Fibroblast of skin of right quadriceps (primary cell): Measurements from ENCODE around the gene ARHGEF10L.

Experiments used
- DNase-seq: peaks from one replicate; pipeline ENCODE4 v3.0.0-alpha.2; 2013

ARHGEF10L gene

DNA sequence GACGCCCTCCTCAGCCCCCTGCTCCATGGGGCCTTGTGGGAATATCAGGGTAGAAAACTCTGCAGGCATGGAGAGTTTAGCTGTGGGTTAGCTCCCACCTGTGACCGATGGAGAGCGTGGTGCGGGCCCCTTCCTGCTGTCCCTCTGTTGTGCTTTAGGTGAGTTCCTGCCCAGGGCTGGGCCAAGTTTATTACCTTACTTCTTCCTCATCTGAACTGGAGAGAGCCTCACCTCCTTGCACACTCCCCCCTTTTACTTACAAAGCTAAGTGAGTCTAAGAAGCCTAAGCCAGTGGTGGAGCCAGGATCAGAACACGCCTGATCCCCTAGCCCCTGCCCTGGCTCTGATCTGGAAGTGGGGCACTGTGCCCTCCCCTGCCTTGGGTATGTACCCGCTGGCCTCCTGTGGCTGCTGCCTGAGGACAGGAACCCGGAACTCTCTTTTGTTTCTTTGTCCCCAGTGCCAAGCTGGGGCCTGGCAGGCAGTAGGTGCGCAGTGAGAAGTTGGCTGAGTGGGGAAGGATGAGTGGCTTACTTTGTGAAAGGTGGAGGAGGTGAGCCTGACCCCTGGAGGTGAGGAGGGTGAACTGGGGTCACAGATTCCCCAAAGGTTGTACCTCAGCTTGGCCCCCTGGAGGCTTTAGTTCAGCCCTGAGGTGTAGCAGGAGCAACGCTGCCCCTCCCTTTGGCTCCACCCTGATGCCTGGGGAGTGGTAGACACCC lies 32.9 kb downstream of the ARHGEF10L start:
- no peak for DNase-seq

DNA sequence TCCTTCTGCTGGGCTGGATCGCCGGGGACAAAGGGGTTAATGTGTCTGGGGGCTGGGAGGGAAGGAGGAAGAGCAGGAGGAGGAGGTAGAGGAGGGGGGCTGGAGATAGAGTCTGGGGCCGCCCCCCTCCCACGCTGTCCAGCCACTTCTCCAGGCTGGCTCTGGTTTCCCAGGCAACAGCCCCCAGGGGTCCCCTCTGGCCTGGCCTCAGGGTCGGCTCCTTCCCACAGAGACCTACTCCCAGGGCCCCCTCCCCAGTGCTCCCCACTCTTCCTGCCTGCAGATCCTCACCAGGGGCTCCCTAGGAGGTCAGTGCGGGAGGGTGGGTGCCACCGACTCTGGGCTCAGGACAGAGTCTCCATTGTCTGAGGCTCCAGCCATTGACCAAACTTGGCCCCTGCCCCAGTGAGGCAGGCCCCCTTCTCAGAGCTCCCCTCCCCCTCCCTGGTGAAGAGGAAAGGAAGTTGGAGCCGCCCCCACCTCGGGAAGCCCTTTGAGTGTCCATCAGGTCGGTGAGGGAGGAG lies 34.1 kb downstream of the ARHGEF10L start:
- no peak for DNase-seq

DNA sequence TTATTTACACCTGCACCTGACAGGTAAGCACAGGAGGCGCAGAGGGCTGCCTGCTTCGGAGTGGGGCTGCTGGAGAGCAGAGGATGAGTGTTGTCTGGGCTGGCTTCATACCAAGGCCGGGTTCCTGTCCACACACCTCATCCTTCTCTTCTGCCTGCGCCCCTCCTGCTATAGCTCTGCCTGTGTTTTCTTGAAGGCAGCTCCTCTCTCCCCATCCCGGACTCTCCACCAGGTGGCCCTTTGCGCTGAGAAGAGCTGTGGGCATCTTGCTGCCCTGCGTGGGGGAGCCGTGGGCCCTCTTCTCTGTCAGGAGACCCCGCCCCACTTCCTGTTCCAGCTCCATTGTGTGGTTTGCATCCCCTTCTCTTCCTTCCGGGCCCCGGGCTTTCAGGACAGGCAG lies 35.0 kb downstream of the ARHGEF10L start:
- no peak for DNase-seq

DNA sequence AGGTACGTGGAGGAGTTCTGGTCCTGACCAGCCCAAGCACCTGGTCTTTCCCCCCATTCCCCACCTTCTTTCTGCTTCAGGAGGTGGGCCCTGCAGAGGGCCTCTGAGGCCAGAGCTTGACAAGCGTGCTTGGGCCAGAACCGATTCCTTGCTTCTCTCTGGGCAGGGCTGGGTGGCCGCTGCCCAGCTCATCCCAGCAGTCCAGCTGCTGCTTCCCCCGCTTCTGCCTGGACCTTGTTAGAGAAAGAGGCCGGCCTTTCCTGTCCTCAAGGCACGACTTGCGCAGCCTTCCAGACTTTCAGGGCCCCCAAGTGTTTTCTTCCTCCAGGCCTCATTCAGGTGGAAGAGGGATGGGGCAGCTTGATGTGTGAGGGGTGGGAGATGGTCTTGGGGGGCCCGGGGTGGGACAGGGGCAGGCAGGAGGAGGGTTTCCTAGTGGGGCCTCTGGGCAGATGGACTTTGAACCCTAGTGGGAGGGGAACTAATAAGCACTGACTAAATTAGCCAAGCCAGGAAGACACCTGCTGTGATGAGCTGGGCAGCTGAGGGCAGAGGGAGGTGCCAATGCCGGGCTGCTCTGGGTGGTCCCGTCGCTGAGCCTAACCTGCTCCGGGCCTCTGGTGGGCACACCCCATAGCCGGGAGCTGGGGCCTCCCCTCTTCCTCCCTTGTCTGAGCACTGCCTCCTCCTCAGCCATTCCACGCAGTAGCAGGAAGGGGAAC lies 36.5 kb downstream of the ARHGEF10L start:
- DNase-seq: no peak

DNA sequence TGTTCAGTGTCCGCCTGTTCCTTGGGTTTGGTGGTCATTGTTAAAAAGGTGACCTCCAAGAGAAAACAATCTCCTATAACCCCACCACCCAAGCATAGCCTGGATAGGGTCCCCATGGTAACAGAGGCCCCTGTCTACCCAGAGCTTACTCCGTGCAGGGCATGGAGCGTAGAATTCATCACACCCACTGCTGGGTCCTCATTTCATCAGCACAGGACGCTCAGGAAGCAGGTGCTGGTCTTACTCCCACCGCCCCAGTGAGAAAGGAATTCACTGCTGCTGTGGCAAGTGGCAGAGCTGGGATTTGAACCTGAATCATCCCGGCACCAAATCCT lies 37.0 kb downstream of the ARHGEF10L start:
- DNase-seq: no peak

DNA sequence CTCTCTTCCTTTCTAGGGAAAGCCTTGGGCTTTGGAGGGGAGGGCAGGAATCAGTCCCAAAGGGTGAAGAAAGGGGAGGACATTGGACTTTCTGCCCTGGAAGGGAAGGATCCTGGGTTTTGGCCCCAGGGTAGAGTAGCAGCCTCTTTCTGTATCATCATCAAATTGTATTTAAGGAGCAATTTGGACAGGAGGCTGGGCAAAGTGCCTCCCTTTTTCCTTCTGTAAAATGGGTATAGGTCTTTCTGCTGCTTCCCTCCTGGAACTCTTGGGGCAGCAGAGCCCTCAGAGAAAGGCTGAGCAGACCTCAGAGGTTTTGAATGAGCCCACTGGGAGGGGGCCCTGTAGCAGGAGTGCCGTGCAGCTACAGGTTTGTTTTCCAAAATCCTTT lies 38.4 kb downstream of the ARHGEF10L start:
- no peak for DNase-seq

DNA sequence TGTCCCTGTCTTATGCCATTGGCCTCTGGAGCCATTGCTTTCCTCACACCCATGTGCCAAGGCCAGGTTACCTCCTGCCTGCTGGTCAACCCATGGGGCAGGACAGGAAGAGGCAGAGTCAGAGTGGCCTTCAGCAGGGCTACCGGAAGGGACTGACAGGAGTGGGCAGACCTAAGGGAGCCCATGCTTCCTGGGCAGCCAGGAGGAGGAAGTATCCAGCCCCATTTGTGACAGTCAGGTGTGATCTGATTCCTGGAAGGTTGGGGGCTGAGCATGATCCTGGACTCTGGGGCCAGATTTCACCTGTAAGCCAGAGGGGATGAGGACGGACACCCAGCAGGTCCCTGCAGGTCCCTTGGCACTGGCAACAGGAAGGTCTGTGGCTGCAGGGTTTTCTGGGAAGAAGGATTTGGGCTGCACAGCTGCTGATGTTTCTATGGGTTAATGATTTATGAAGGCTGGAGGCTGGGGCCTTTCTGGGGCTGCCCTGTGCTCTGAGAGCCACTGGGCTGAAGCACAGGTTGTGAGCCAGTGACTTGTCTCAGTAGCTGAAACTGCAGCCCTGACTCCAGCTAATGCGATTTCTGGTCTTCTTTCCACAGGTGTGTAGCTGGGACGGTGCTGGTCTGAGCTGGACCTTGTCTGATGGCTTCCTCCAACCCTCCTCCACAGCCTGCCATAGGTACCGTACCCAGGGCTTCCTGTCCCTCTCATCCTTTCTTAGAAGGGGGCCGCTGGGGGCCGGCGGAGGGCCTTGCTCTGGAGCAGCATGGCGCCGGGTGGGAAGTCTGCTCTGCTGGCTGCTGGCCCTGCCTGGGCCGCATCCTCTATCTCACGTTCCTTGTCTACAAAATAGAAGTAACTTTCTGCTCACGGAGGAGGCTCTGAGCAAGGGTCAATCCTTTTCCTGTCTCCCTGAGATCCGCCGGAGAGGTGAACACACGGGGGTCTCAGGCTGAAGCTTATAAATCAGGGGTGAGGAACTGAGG lies 40.7 kb downstream of the ARHGEF10L start:
- no peak for DNase-seq

DNA sequence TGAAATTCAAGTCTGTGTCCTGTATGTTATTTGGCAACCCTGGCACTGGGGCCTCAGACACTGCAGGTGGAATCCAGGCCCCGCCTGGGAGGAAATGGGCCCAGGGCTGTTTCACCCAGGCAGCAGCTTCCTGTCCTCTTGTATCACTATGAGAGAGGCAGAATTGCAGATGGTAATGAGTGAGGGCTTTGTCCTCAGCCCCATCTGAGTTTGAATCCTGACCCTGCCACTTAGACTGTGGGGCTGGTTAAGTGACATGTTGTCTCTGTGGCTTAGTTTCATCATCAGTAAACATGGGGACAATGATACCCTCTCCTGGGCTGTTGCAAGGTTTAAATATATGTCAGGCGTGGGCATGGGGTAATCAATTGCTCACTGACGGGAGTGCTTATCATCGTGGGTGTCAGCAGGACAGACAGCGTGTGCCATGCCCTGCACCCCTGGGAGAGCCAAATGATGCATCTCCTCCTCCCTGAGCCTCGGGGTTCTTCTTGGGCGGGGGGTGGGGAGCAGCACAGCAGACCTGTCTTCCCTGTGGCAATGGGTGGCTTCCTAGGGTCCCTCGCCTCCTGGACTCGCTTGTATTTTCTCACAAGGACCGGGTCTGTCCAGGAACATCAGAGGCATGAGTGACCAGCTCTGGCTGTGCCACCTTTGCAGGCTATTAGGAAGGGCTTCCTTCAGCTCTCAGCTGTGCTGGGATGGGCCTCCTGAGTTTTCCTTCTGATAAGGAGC lies 42.1 kb downstream of the ARHGEF10L start:
- no peak for DNase-seq

DNA sequence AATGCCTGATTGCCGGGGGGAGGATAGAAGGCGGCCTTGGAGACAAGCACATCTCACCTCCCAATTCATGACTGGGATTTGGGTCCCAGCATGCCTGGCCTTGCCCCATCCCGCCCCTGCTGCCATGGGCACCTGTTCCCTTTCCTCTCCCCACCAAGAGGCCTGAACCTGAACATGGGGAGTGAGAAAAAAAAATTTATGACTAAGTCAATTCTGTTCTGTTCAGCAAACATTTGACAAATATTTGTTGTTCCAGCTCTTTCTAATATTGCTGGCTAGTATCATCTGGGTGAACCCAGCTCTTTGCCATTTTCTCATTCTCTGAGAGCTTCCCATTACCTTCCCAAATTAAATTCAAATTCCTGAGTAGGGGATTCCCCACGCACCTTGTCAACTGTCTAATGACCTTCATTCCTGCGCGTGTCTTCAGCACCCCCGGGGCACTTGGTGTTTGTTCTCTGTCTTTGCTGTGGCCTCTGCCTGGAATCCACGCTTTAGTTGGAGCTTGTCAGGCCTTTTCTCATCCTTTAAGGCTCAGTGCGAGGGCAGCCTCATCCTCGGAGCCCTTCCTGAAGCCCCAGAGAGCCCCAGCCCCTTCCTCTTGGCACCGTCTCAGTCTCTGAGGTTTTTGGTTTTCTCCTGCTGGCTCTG lies 42.8 kb downstream of the ARHGEF10L start:
- DNase-seq: no peak

DNA sequence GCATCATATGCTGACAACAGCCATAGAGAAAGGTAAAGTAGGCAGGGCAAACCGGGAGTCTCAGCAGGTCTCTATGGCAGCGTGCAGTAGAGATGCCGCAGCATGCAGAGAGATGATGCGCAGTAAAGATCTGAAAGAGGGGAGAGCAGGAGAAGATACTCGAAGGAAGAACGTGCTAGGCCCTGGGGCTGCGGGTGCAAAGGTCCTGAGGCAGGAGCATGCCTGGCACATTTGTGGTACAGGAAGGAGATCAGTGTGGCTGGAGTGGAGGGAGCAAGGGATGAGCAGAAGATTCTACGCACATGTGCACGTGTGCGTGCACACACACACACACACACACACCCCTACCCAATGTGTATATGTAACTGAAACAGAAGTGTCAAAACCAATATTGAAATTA lies 45.0 kb downstream of the ARHGEF10L start:
- no peak for DNase-seq

DNA sequence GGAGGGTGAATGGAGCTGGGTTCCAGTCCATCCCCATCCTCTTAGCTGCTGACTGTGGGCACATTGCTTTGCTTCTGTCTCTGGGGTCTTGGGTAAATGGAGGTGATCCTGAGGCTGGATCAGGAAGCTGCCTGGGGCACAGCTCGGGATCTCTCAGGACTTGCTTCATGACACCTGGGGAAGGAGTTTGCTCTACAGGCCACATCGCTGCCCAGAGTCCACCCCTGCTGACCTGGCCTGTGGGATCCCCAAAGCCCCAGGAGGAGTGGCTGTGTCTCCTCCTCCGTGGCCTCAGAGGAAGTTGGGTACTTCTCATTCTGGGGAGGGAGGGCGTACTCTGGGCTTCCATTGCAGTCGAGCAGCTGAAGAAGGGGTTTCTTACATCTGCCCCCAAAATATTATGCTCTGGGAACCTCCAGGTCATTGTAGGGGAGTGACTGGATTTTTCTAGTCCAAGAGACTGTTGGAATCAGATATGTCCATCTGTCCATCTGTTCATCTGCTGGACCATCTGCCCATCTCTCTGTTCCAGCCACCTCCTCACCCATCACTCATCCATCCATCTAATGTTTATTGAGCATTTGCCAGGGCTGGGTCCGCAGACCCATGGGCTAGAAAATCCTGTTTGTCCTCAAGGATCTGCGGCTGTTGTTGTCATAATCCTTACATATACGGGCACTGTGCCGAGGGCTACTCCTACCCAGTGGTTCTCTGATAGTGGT lies 45.9 kb downstream of the ARHGEF10L start:
- DNase-seq: no peak

DNA sequence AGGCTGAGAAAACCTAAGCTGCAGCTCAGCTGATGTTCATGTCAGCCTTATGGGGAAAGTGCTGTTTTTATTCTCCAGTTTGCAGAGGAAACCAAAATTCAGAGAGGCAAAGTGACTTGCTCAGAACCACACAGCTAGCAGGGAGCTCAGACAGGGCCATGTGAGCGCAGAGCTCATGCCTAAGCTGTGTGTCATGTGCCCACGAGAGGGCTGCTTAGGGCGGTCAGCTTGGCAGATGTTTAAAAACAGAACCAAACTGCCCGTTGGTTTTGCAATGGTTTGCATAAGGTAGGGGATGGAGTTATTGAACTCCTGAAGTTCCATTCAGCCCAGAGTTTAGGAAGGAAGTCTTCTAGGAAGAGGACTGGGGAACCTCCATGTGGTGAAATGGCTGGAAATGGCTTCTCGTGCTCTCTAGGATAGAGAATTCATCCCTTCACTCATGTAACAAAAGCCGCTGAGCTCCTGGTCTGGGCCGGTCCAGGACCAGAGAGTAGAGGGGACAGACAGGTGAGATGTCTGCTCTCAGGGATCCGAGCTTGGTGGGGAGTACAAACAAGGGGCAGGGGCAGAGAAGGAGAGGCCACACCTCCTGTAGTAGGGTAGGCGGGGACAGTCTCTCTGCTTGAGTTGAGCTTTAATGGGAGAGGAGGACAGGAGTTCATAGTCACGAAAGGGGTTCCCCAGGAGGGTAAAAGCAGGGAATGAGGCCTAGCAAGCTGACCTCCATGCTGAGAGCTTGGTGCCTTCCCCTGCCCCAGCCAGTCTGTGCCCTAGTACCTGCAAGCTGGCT lies 46.9 kb downstream of the ARHGEF10L start:
- DNase-seq: peak; percentile 58

DNA sequence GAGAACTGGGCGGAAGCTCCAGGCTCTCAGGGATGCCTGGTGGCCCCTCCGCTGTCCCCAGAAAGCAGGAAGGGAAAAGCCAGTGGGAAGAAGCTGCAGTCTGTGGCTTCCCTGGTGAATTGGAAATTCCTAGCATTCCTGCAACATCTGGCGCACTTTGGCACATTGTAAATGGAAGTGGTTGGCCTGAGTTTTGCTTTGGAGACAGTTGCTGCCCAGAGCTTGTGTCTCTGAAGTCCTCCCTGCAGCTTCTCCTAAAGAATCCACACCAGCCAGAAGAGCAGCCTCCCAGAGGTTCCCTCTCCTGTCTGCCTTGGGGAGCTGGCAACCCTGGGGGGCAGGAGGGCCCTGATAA lies 48.2 kb downstream of the ARHGEF10L start:
- peak; percentile 88 for DNase-seq

DNA sequence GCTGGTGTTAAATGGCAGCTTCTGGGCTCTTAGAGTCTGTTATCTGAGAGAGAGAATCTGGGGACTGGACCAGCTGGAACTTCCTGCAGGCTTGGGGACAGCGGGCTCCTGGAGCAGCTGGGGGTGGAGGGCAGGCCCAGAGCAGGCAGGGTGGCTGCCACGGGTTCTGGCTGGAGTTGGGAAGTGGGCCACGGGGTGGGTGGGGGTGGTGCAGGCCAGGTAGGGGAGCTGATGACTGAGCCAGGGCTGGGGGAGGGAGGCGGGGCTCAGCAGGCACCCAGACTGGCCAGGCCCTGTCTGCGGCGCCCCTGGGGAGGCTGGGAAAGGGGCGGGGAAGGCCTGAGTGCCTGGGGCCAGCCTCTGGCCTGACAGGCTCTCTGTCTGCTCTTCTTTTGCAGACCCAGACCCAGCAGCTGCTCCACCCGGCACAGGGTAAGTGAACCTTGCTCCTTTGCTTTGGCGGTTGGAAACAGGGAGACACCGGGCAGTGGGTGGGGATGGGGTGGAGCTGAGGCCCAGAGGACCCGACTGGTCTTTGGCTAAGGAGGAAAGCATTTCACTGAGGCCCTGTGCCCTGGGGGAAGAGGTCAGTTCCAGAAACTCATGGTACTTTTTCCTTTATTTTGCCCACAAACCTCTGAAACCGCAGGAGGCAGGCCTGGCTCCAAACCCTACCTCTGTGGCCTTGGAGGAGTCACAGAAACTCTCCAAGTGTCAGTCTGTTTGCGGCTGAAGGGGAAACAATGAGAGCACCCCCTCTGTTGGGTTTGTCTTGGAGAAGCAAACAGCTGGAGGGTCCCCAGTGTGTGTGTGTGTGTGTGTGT lies 48.8 kb downstream of the ARHGEF10L start:
- peak; percentile 17 for DNase-seq

DNA sequence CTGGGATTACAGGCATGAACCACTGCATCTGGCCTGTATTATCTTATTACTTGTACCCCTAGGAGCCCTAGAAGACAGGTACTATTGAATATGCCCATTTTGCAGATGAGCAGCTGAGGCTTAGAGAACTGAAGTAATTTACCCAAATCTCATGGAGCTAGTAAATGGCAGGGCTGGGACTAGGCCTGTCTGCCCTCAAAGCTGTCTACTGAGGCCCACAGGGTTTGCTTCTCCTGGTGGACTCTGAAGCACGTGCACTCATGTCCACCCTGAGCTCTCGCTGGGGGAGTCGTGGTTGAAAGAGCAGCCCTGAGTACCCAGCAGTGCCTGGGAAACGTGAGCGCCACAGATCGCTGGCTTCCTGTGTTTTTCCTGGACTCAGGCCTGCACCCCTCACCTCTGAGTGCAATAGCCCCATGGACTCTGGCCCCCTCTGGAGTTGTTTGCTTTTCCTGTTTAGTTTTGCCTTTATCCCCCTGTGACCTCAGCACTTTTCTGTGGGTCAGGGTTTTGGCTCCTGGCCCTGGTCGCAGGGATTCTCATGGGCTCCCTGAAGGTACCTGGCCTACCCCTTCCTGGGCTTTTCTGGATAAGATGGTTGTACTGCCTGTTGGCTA lies 52.4 kb downstream of the ARHGEF10L start:
- DNase-seq: no peak

DNA sequence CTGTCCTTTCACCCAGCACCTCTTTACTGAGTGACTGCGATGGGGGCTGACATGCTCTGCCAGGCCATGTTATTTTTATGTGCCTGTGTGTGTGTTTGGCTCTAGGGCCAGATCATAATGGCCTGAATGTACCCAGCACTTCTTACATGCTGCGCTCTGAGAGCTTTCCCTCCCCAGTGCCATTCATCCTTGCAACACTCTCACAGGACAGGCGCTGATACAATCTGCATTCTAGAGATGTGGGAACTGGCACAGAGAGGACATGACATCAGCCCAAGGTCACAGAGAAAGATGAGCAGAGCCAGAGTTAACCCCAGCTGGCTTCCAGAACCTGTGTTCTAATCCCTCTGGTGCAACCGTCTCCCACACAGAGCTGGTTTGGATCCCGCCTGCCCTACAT lies 54.5 kb downstream of the ARHGEF10L start:
- DNase-seq: no peak

DNA sequence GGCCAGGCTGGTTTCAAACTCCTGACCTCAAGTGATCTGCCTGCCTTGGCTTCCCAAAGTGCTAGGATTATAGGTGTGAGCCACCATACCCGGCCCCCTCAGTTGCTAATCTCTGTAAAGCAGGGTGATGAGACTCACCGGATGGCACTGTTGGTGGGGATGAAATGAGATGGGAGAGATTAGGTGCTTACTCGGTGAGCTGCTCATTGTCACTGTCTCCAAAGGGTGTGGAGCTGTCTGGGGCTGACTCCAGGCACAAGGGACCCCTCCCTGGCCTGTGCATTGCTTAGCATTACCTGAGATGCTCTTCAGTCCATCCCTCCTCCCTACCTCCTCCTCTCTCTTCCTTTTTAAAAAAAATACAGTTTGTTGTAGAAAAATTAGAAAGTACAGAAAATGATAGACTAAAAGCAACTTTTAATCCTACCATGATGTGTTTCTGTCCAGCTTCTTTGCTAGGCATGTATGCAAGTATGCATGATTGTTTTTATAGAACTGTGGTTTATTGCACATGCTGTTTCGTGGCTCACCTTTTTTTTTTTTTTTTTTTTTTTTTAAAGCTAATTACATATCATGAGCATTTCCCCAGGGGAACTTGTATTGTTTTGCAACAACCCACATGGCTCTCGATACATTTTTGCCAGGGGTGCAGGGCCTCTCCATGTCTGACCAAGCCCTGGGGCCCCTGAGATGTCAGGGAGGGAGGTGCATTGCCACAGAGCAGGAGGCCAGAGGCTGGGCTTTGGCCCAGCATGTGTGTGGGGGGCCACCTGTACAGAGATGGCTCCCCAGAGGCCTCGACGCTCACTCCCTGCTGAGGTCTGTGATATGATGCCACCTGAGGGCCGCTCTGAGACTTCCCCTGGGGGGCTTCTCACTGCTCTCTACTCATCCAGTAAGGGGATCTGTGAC lies 55.4 kb downstream of the ARHGEF10L start:
- DNase-seq: peak; percentile 40

DNA sequence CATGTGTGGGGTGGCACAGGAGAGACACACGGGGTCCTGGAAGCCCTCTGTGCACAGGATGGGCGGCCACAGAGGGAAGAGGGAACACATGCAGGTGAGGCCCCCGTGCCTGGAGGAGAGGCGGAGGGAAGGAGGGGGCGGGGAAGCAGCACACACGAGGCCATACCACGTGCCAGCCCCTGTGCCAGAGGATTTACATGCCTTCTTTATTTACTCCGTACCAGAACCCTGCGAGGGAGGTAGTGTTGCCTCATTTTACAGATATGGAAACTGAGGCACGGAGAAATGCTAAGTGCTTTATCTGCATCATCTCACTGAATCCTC lies 56.1 kb downstream of the ARHGEF10L start:
- no peak for DNase-seq
